ENCODE measurements around the gene NAPSA. TPM values are rescaled to one million over a fixed set of nuclear protein-coding genes. Genes with fewer than 3 reads are reported as not detected.

The NAPSA gene
- total and polyA plus RNA-seq, 9 of the 15 experiments (the other 6 are each of a cell fraction or from before 2014, with no cell fraction given): 0.25 to 1.9 (median 0.69) TPM

DNA sequence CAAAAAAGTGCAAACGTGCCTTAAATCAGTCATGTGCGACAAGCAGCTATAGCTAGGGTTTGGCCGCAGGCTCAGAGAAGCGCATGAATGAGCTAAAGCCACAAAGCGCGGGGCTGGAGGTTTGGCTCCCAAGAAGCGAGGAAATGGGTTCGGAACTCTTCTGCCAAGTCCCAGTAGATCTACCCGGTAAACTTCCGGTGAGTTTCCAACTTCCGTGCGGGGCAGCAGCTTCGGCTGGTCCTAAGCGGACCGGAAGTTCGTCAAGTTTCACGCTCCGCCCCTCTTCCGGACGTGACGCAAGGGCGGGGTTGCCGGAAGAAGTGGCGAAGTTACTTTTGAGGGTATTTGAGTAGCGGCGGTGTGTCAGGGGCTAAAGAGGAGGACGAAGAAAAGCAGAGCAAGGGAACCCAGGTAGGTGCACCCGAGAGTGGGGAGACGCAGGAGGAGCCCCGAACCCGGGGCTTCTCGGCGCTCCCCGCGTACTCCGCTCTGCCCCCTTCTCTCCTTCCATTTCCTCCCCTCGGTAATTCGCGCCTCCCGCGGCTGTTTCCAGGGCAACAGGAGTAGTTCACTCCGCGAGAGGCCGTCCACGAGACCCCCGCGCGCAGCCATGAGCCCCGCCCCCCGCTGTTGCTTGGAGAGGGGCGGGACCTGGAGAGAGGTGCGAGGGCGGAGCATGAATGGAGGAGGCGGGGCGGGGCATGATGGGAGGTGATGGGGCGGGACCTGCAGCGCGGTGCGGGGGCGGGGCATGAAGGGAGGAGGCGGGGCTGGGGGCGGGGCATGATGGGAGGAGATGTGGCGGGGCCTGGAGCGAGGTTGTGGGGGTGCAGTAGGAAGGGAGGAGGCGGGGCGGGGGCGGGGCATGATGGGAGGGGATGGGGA, 11.0 kb upstream of the NAPSA start, which contains the start of gene NR1H2 (continued):
- TF ChIP-seq, protein P1, sequence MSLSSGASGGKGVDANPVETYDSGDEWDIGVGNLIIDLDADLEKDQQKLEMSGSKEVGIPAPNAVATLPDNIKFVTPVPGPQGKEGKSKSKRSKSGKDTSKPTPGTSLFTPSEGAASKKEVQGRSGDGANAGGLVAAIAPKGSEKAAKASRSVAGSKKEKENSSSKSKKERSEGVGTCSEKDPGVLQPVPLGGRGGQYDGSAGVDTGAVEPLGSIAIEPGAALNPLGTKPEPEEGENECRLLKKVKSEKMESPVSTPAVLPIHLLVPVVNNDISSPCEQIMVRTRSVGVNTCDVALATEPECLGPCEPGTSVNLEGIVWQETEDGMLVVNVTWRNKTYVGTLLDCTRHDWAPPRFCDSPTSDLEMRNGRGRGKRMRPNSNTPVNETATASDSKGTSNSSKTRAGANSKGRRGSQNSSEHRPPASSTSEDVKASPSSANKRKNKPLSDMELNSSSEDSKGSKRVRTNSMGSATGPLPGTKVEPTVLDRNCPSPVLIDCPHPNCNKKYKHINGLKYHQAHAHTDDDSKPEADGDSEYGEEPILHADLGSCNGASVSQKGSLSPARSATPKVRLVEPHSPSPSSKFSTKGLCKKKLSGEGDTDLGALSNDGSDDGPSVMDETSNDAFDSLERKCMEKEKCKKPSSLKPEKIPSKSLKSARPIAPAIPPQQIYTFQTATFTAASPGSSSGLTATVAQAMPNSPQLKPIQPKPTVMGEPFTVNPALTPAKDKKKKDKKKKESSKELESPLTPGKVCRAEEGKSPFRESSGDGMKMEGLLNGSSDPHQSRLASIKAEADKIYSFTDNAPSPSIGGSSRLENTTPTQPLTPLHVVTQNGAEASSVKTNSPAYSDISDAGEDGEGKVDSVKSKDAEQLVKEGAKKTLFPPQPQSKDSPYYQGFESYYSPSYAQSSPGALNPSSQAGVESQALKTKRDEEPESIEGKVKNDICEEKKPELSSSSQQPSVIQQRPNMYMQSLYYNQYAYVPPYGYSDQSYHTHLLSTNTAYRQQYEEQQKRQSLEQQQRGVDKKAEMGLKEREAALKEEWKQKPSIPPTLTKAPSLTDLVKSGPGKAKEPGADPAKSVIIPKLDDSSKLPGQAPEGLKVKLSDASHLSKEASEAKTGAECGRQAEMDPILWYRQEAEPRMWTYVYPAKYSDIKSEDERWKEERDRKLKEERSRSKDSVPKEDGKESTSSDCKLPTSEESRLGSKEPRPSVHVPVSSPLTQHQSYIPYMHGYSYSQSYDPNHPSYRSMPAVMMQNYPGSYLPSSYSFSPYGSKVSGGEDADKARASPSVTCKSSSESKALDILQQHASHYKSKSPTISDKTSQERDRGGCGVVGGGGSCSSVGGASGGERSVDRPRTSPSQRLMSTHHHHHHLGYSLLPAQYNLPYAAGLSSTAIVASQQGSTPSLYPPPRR (CRISPR knock-in tag; IDR thresholded peaks at IDR 0.05; ENCODE audit: borderline replicate concordance): no peak
- TF ChIP-seq, protein P2, sequence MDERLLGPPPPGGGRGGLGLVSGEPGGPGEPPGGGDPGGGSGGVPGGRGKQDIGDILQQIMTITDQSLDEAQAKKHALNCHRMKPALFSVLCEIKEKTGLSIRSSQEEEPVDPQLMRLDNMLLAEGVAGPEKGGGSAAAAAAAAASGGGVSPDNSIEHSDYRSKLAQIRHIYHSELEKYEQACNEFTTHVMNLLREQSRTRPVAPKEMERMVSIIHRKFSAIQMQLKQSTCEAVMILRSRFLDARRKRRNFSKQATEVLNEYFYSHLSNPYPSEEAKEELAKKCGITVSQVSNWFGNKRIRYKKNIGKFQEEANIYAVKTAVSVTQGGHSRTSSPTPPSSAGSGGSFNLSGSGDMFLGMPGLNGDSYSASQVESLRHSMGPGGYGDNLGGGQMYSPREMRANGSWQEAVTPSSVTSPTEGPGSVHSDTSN (CRISPR knock-in tag; IDR thresholded peaks at IDR 0.05; ENCODE audit: low read depth): no peak
- TF ChIP-seq, protein P2 (tag; conservative IDR thresholded peaks at IDR 0.05; ENCODE audit: low read depth): 0 out of 2 replicates have a peak, but pooled peaks have one; percentile 9
- TF ChIP-seq POLR2G (IDR thresholded peaks at IDR 0.05; ENCODE audit: low read depth, low read length) (peak; percentile 84), ZNF146 (CRISPR knock-in tag; IDR thresholded peaks at IDR 0.05; ENCODE audit: unreplicated experiment) (no peak), ZNF133 (CRISPR knock-in tag; IDR thresholded peaks at IDR 0.05) (no peak)
- TF ChIP-seq, protein P3, sequence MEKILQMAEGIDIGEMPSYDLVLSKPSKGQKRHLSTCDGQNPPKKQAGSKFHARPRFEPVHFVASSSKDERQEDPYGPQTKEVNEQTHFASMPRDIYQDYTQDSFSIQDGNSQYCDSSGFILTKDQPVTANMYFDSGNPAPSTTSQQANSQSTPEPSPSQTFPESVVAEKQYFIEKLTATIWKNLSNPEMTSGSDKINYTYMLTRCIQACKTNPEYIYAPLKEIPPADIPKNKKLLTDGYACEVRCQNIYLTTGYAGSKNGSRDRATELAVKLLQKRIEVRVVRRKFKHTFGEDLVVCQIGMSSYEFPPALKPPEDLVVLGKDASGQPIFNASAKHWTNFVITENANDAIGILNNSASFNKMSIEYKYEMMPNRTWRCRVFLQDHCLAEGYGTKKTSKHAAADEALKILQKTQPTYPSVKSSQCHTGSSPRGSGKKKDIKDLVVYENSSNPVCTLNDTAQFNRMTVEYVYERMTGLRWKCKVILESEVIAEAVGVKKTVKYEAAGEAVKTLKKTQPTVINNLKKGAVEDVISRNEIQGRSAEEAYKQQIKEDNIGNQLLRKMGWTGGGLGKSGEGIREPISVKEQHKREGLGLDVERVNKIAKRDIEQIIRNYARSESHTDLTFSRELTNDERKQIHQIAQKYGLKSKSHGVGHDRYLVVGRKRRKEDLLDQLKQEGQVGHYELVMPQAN (IDR thresholded peaks at IDR 0.05; ENCODE audit: borderline replicate concordance): peak; percentile 85
- TF ChIP-seq, protein P4, sequence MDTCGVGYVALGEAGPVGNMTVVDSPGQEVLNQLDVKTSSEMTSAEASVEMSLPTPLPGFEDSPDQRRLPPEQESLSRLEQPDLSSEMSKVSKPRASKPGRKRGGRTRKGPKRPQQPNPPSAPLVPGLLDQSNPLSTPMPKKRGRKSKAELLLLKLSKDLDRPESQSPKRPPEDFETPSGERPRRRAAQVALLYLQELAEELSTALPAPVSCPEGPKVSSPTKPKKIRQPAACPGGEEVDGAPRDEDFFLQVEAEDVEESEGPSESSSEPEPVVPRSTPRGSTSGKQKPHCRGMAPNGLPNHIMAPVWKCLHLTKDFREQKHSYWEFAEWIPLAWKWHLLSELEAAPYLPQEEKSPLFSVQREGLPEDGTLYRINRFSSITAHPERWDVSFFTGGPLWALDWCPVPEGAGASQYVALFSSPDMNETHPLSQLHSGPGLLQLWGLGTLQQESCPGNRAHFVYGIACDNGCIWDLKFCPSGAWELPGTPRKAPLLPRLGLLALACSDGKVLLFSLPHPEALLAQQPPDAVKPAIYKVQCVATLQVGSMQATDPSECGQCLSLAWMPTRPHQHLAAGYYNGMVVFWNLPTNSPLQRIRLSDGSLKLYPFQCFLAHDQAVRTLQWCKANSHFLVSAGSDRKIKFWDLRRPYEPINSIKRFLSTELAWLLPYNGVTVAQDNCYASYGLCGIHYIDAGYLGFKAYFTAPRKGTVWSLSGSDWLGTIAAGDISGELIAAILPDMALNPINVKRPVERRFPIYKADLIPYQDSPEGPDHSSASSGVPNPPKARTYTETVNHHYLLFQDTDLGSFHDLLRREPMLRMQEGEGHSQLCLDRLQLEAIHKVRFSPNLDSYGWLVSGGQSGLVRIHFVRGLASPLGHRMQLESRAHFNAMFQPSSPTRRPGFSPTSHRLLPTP (IDR thresholded peaks at IDR 0.05; ENCODE audit: borderline replicate concordance, extremely low read depth, insufficient read length): no peak
- TF ChIP-seq, protein P5, sequence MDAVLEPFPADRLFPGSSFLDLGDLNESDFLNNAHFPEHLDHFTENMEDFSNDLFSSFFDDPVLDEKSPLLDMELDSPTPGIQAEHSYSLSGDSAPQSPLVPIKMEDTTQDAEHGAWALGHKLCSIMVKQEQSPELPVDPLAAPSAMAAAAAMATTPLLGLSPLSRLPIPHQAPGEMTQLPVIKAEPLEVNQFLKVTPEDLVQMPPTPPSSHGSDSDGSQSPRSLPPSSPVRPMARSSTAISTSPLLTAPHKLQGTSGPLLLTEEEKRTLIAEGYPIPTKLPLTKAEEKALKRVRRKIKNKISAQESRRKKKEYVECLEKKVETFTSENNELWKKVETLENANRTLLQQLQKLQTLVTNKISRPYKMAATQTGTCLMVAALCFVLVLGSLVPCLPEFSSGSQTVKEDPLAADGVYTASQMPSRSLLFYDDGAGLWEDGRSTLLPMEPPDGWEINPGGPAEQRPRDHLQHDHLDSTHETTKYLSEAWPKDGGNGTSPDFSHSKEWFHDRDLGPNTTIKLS (IDR thresholded peaks at IDR 0.05; ENCODE audit: borderline replicate concordance, low read depth): peak; percentile 32; the same call in 1 of the 2 replicates

Data from K562 (cell line).